Frontal cortex (tissue), 4 donors: ENCODE results near the gene MGME1. TPM values are rescaled to one million over a fixed set of nuclear protein-coding genes. Genes with fewer than 3 reads are reported as not detected.
A peak's percentile ranks its signal among the peaks of the same experiment; 100 is the strongest.
"Not testable (repeated sequence)": the region's sequence is repeated elsewhere in the genome, so short reads cannot be mapped to it uniquely, and the experiment has no call there.

ENCODE experiments used
- DNase-seq, 2 donors: peaks; one replicate each; pipeline ENCODE4 v3.0.0; 2012; ENCODE audit warnings: low spot score in 2 of 2
- FAIRE-seq: peaks from 2 replicates; lab custom pipeline; 2012; peaks lifted over from hg19 to GRCh38; lab: Jason Lieb, UNC
- total RNA-seq: library from RNA; depleted of rRNA; stranded (reverse); fragments of >200 nt; gene quantifications from one replicate; pipeline ENCODE4 v1.2.3, GENCODE V29; 2014
- donor health status: control.
- donor health status: control.
- donor health status: control.

Gene MGME1
- total RNA-seq, 1 donor from 2014 or later, result 7.3 TPM

- no peak for FAIRE-seq
- DNase-seq, result no peak
Measured at GRCh38 chr20:17957505-17958363, 11.1 kb upstream of the MGME1 start.

- DNase-seq (no peak), FAIRE-seq (no peak)
Measured at GRCh38 chr20:17958373-17959256, 10.2 kb upstream of the MGME1 start.

GRCh38 chr20:17959257-17959627 is 9.6 kb upstream of the MGME1 start:
- FAIRE-seq, result no peak

GRCh38 chr20:17960400-17960885 is 8.4 kb upstream of the MGME1 start:
- FAIRE-seq, DNase-seq: not testable (repeated sequence)

More at GRCh38 chr20:17959257-17959627, 9.6 kb upstream of the MGME1 start:
- DNase-seq, result no peak

GRCh38 chr20:17960927-17961586 is 7.8 kb upstream of the MGME1 start:
- DNase-seq (no peak), FAIRE-seq (no peak)

- FAIRE-seq (no peak), DNase-seq (no peak)
Measured at GRCh38 chr20:17961587-17961940, 7.3 kb upstream of the MGME1 start.

- FAIRE-seq, result no peak
Measured at GRCh38 chr20:17963114-17963897, 5.5 kb upstream of the MGME1 start.

GRCh38 chr20:17964073-17964472 is 4.7 kb upstream of the MGME1 start:
- no peak for DNase-seq
- no peak for FAIRE-seq

More at GRCh38 chr20:17963114-17963897, 5.5 kb upstream of the MGME1 start:
- no peak for DNase-seq

GRCh38 chr20:17964632-17965031 is 4.2 kb upstream of the MGME1 start:
- FAIRE-seq, result no peak

GRCh38 chr20:17965042-17965697 is 3.6 kb upstream of the MGME1 start:
- DNase-seq, result no peak
- no peak for FAIRE-seq

More at GRCh38 chr20:17964632-17965031, 4.2 kb upstream of the MGME1 start:
- no peak for DNase-seq

- FAIRE-seq (no peak), DNase-seq (no peak)
Measured at GRCh38 chr20:17966432-17967310, 2.1 kb upstream of the MGME1 start.

GRCh38 chr20:17967521-17968365 is 1.1 kb upstream of the MGME1 start:
- DNase-seq, result peak in 1 of 2 donors; percentile 19

GRCh38 chr20:17969278-17969883 is 563 bp downstream of the MGME1 start:
- peak in 1 of 2 donors; percentile 24 for DNase-seq
- FAIRE-seq, result no peak

More at GRCh38 chr20:17967521-17968365, 1.1 kb upstream of the MGME1 start:
- no peak for FAIRE-seq

- FAIRE-seq (no peak), DNase-seq (peak in 1 of 2 donors; percentile 25)
Measured at GRCh38 chr20:17969884-17970409, 1.1 kb downstream of the MGME1 start.

GRCh38 chr20:17971300-17972013 is 2.6 kb downstream of the MGME1 start:
- DNase-seq, result no peak
- FAIRE-seq, result no peak

GRCh38 chr20:17972121-17972520 is 3.3 kb downstream of the MGME1 start:
- FAIRE-seq (no peak), DNase-seq (no peak)
